GM19468 (cell line): ENCODE data around the gene PTPRF.

ENCODE experiments used
- ATAC-seq: cut with Tn5 transposase; IDR thresholded peaks from one replicate; pipeline ENCODE4 v1.9.1; 2021; ENCODE audit warnings: mild to moderate bottlenecking, moderate library complexity, moderate number of reproducible peaks; ENCODE audit not compliant: unreplicated experiment; ENCODE audit errors: extremely low read depth

Gene PTPRF

DNA sequence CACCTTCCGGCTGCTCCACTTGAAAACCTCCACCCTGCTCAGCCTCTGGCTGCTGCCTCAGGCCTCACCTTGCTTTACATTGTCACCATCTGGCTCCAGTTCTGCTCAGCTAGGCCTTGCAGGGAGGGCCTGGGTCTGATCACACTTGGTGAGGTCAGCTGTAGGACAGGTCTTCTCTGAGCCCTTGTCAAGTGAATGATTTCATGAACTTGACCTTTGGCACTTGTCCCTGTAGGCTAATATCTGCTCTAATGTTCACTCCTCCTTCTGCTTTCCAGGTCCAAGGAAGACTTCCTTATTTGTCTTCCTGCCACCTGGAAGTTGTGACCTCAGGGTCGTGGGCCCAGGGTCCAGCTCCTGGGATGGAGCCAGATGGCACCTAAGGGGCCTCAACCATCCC, 41.4 kb downstream of the PTPRF start:
- ATAC-seq, result no peak

DNA sequence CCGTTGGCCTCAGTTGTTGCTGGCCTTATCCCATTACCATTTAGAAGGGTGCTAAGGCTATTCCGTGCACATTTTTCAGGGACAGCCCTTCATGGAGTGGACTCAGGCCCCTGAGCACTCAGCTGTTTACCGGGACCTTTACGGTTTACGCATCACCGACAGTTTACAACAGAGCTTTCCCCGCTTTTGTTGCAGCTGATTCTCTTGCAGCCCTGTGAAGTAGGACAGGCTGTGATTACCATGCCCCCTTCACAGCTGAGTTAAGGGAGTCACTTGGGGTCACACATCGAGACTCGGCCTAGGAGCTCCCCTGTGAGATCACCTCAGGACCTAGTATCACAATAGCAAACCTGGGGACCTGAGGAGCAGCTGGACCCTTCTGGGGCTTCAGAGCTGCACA, 41.9 kb downstream of the PTPRF start:
- ATAC-seq, result no peak

DNA sequence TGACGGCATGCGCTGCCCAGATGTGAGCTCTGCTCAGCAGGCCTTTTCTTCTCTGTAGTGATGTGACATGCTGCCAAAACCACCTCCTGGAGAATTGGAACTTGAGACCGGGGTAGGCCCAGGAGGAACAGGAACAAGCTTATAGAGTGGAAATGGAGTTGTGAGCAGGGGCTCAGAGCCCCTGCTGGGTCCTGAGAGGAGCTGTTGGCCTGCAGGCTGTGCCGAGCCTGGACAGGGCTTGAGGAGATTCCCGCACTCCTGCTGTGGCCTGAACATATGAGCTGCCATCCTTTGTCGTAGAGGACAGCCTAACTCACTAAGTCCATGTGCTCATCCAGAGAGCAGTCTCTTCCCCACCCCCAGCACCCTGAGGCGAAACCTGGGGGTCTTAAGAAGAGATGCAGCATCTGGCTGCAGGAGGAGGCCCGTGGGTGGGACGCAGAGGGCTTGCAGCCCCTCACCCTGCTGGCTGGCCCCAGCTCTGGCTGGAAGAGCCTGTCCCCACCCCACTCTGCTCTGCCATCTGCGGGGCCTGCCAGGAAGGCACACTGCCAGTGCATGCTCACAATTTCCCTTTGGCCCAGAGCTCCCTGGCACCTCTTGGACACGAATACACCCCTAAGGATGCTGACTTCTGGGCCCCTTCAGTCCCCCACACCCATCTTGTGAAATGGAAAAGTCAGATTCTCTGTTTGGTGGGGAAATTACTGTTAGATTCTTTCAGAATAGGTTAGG, 42.5 kb downstream of the PTPRF start:
- ATAC-seq, result no peak

DNA sequence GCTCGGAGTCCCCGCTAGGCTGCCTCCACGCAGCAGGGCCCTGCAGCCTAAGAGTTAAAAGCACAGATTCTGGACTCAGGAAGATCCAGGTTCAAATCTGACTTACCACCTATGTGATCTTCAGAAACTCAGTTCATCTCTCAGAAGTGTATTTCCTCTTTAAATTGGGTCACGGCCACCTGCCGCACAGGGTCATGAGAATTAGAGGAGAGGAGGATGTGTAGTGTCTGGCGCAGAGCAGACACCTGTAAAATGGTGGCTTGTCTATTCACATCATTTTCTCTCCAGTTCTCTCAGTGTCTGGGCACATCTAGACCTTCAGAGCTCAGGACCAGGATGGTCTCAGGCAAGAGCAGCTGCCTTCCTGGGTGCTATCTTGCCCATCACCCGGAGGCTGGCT, 45.8 kb downstream of the PTPRF start:
- no peak for ATAC-seq

DNA sequence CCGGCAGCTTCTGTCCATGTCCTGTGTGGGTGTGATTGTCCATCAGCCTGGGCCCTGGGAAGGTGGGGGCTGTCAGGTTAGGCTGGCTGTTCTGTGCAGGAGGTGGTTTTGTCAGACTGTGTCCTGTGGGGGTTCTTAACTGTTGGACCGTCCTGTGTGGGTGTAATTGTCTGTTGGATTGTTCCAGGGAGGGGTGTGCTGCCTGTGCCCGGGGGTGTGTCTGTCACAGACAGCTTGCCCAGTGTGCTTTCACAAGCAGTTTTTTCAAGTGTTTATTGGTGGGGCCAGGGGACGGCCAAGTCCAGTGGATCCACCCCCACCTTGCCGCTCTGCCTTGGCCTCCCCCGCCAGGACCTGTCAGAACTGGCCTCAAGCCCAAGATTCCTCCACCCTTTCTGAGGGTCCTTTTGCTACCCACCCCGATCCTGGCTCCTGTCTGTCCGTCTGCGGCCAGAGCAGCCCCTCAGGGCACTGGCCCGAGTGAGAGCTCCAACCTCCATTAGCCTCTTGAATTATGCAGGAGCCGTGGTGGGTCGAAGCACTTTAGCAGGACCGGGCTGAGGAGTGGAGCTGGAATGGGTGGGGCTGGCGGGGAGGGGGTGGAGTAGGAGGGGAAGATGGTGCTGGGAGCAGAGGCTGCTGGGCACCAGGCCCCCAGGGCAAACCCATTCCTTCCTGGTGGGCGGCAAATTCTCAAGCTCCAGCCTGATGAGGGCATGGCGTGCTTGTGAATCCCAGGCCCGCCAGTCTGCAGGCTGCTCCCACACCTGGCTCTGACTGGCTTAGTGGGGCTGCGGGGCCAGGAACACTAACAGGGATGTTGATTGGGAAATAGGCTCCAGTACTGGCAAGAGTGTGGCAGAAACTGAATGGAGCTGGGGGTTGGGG, 47.2 kb downstream of the PTPRF start:
- no peak for ATAC-seq

DNA sequence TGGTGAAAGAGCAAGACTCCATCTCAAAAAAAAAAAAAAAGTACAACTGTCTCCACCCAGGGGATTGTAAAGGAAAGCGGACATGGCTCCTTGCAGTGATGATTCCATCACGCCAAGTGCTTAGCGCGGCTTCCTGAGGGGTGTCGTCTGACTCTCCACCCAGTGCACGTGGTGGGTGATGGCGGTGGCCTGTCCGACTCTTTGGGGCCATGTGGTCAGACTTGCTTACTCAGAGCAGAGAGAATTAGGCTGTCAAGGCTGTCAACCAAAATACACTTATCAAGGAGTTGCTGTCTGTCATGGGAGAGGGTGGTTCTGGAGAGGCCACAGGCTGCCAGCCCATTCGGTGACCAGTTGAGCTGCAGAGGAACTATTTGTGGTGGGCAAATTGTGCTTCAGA, 49.4 kb downstream of the PTPRF start:
- ATAC-seq, result no peak

DNA sequence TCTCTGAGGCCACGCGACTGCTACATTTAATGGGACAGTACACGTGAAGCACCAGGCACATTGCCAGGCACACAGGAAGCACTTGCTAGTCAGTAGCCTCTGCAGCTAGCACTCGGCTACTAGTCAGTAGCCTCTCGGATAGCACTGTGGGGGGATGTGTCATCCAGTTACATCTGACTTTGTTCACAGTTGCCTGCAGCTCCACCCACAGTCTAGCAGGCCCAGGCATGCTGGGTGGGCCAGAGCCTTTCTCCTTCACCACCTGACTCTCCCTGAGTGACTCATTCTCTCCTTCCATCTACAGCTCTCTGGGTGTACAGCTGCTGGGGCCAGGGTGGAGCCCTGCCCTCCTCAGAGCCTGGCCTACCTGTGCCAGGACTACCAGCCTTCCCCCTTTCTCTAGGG, 51.5 kb downstream of the PTPRF start:
- ATAC-seq, result no peak

DNA sequence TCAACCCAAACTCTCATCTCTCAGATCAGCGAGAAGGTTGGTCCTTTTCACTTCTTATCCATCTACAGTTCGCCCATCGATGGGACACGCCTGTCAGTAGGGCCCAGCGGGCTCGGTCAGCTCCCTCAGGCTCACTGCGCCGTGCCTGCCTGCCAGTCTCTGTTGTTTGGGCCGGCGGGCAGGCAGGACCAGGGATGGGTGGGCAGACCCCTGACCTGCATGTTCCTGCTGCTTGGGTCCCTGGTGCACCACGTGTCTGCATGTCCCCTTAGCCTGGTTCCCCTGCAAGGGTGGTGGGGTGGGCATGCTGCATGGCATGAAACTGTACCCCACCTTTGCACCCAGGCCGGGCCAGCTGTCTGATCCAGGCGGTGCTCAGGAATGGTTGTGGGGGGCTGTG, 52.4 kb downstream of the PTPRF start:
- ATAC-seq, result no peak

DNA sequence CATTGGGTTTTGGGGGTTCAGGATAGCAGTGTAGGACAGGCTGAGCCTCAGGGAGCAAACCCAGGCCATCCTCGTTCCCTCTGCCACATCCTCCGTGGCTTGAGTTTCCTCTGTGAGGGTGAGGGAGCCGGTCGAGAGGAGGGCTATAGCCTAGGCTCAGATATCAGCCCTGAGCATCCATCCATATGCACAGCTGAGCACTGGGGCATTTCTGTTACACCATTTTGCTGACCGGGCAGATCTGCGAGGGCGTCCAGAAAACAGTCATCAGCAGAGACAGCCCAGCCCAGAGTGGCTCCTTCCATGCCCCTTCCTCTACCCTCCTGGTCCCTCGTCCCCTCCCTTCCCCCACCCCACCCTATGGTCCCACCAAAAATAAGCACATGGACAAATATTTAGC, 53.5 kb downstream of the PTPRF start:
- ATAC-seq, result no peak

DNA sequence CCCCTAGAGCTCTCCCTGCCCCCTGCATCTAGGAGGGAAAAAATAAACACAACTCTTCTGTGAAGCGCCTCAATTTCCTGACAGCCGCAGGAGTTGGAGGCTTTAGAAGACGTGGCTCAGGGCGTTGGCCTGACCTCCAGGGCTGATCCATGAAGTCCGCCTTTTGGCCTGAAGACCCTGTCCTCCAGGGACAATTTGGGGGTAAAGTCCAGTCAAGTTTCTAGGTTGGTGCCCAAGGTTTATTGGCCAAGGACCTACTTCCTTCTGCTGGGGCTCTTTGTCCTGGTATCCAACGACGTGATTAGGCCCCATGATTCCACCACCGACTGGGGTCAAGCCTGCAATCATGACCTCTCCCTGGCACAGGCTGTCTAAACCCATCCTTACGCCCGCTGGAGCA, 54.9 kb downstream of the PTPRF start:
- ATAC-seq, result no peak

DNA sequence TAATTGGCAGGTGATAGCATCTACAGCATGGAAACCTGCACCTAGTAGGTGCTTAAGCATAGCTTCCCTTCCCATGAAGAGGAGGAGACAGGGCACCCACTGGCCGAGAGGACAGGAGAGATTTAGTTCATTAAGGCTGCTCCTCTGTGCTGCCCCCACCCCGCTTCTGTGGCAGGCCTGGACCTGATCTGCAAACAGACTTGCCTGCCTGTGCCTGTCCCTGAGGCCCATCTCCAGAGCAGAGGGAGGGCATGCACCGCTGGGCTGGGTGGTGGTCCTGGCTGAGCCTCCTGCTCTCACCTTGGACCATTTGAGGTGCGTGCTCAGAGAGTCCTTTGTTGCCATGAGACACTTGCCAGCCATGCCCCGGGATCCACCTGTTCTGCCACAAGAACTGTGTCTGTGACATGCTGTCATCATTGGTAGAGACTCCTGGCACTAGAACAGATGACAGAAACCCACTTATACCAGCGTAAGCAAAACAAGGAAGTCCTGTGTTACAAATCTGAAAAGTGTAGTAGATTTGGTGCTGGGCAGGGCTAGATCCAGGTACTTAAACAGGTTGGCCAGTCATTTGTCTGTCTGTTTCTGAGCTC, 55.6 kb downstream of the PTPRF start:
- no peak for ATAC-seq

DNA sequence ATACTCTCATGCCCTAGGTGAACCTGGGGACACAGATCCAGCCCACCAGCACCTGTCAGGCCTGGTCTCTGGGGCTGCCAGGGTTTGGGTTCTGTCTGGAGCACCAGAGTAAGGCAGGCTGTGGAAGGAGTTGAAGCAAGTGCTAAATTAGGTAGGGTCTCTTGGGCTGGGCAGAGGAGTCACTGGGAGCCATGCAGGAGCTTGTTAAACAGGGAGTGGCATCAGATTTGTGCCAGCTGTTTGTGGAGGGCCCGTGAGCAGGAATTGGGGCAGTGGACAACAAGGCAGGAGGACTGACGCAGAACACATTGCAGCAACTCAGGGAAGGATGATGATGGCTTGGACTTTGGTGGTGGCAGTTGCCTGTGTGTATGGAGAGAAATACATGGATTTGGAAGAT, 56.3 kb downstream of the PTPRF start:
- no peak for ATAC-seq

DNA sequence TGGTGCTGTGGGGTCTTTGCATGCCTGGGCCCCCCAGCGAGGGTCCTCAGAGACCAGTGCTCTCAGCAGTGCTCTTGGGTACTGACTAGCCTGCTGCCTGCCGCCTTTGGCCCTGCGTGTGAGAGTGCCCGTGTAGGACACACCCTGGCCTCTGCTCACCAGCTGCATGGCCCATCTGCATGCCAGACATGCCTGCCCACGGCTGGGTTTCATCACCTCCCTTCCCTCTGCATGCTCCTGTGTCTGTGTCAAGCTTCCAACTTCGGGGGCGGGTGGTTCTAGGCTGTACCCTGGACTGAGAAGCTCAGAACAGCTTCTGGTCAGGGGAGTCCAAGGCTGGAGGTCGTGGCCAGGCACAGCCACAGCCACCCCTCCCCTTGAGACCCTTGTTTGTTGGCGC, 56.9 kb downstream of the PTPRF start:
- no peak for ATAC-seq

DNA sequence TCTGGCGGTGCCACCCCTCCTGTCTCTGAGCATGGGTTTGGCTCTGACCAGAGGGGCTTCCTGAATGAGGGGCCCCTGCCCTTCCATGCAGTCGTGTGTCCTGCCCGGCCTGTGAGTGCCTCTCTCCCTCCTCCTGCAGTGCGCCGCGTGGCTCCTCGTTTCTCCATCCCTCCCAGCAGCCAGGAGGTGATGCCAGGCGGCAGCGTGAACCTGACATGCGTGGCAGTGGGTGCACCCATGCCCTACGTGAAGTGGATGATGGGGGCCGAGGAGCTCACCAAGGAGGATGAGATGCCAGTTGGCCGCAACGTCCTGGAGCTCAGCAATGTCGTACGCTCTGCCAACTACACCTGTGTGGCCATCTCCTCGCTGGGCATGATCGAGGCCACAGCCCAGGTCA, 57.9 kb downstream of the PTPRF start:
- ATAC-seq, result no peak

DNA sequence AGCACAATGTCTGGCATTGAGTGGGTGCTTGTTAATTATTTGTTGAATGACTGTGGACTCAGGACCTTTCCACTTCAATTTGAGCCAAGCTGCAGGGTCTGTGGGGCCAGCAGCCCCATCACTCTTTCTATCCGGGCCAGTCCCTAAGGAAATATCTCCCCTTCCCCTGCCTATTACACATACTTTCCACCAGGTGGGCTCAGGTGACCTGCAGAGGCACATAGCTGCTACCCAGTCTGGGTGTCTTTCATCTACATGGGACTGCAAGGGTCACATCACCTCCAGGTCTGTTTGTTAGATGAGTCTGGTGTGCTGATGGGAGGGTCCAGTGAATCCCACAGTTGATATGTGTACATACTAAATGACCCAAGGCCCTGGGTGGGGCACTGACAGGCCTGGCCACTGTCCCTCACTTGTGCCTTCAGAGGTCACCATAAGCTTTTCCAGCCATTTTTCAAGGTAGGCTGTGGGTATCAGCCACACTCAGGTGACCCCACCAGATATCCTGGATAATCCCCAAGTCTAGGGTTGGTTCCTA, 59.8 kb downstream of the PTPRF start:
- ATAC-seq, result no peak

DNA sequence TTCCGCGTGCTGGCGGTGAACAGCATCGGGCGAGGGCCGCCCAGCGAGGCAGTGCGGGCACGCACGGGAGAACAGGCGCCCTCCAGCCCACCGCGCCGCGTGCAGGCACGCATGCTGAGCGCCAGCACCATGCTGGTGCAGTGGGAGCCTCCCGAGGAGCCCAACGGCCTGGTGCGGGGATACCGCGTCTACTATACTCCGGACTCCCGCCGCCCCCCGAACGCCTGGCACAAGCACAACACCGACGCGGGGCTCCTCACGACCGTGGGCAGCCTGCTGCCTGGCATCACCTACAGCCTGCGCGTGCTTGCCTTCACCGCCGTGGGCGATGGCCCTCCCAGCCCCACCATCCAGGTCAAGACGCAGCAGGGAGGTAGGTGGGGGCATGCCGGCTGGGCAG, 60.5 kb downstream of the PTPRF start:
- ATAC-seq, result no peak

DNA sequence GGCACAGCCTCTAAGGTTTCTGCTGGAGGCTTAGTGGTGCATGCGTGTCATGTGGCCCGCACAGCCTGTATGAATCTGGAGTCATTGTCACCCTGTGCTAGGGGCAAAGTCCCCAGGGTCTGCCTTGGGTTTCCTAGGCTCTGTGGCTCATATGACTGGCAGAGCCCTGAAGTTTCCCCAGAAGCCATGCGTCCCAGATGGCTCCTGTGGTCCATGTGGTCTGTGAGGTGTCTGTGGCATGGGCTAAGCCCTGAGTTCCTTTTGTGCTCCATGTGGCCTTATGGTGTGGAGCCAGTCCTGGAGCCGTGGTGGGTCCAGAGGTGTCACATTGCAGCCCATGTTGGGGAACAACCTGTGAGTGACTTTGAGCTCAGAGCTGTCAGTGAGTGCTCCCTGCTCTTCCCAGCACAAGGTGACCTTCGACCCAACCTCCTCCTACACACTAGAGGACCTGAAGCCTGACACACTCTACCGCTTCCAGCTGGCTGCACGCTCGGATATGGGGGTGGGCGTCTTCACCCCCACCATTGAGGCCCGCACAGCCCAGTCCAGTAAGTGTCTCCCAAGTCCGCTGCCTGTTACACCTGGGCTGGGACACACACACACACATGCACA, 61.5 kb downstream of the PTPRF start:
- ATAC-seq, result no peak

DNA sequence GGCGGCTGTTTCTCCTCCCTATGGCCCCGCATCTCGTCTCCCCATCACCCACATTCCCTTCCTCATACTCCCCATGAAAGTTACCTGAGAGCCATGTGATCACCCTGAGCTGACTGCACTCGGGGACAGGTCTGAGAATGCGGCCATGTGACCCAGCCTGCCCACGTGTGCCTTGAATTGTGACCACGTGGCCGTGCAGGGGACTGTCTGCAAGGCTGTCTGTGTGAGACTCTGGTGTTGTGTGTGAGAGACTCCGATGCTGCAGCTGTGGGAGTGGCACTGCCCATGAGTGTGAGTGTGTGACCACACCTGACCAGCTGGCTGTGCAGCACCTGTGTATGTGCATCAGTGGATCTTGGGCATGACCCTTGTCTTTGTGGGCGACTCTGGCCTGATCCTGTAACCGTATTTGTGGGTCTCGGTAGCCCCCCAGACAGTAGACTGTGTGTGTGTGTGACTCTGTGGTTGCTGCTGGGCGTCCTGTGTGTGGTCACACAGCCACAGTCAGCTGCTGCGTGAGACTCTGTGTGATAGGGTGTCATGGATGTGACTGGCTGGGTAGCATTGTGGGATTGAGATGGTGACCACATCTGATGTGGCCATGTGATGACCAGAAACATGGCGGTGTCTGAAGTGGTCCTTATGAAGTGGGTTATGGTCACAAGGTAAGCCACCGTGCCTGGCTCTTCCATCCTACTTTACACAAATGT, 62.4 kb downstream of the PTPRF start:
- ATAC-seq, result no peak

DNA sequence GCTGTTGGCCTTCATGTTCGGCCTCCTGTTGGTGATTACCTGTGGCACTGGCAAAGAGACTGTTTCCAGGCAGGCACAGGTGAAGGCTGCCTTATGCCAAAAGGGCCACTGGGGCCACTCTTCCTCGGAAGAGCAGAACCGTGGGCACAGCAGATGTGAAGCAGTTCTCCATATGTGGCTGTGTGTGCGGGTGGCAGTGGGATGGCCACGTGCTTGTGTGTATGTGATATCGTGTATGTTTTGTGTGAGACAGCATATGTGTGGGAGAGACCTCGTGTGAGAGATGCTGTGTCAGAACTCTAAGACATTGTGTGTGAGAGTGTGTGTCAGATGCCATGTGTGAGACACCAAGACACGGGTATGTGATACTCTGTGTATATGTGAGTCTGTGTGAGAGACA, 65.9 kb downstream of the PTPRF start:
- ATAC-seq, result no peak

DNA sequence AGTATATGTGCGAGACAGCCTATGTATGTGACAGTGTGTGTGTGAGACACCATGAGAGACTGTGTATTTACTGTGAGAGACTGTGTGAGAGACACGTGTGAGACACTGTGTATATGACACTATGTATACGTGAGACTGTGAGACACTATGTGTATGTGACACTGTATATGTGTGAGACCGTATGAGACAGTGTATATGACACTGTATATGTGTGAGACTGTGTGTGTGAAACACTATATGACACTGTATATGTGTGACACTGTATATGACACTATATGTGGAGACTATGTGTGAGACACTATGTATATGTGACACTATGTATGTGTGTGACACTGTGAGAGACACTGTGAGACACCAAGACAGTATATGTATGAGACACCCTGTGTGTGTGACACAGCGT, 66.3 kb downstream of the PTPRF start:
- no peak for ATAC-seq
